Loucy (cell line): ENCODE results near the gene ABAT.

Experiments used
- H2AFZ ChIP-seq: fragments of 200-600 bp; sonication (generic); 2 replicates; pipeline ENCODE4 v1.6.0; 2016; ENCODE audit warnings: antibody characterized with exemption, mild to moderate bottlenecking, low read length, moderate library complexity
- H3F3A ChIP-seq: fragments of 200-600 bp; 2 replicates; pipeline ENCODE4 v1.6.0; 2016; ENCODE audit warnings: antibody characterized with exemption, low read depth, mild to moderate bottlenecking
- H3K27me3 ChIP-seq: fragments of 200-600 bp; sonication (generic); 2 replicates; pipeline ENCODE4 v1.6.1; 2014; ENCODE audit warnings: low read length, mild to moderate bottlenecking; ENCODE audit not compliant: insufficient read depth, poor library complexity, severe bottlenecking
- H3K36me3 ChIP-seq: fragments of 200-600 bp; sonication (generic); 2 replicates; pipeline ENCODE4 v1.6.1; 2016; ENCODE audit warnings: low read length; ENCODE audit not compliant: insufficient read depth
- H3K4me1 ChIP-seq: fragments of 200-600 bp; sonication (generic); 2 replicates; pipeline ENCODE4 v1.5.1; 2014; ENCODE audit warnings: low read length, mild to moderate bottlenecking; ENCODE audit not compliant: insufficient read depth, poor library complexity, severe bottlenecking
- H3K4me2 ChIP-seq: fragments of 200-600 bp; sonication (generic); 2 replicates; pipeline ENCODE4 v1.6.0; 2014; ENCODE audit warnings: antibody characterized with exemption, low read length, low read depth, mild to moderate bottlenecking; ENCODE audit not compliant: poor library complexity, severe bottlenecking
- H3K4me3 ChIP-seq: fragments of 200-600 bp; sonication (generic); 2 replicates; pipeline ENCODE4 v1.5.1; 2014; ENCODE audit warnings: low read length, mild to moderate bottlenecking, mixed read lengths; ENCODE audit not compliant: poor library complexity, severe bottlenecking
- H3K79me2 ChIP-seq: fragments of 200-600 bp; sonication (generic); 2 replicates; pipeline ENCODE4 v1.6.1; 2014; ENCODE audit warnings: low read length; ENCODE audit not compliant: insufficient read depth
- H3K9ac ChIP-seq: fragments of 200-600 bp; sonication (generic); 2 replicates; pipeline ENCODE4 v1.6.0; 2014; ENCODE audit warnings: mild to moderate bottlenecking, low read depth, low read length, moderate library complexity; ENCODE audit not compliant: poor library complexity, severe bottlenecking
- H3K9me2 ChIP-seq: fragments of 200-600 bp; sonication (generic); replicated peaks from 2 replicates; pipeline ENCODE4 v1.6.1; 2016; ENCODE audit warnings: low read depth, low read length, mixed read lengths
- H3K9me3 ChIP-seq: fragments of 200-600 bp; sonication (generic); 2 replicates; pipeline ENCODE4 v1.6.1; 2014; ENCODE audit warnings: mild to moderate bottlenecking, antibody characterized with exemption, low read length, low read depth; ENCODE audit not compliant: insufficient read depth
- H4K20me1 ChIP-seq: fragments of 200-600 bp; sonication (generic); 2 replicates; pipeline ENCODE4 v1.6.0; 2014; ENCODE audit warnings: antibody characterized with exemption, low read length, mild to moderate bottlenecking; ENCODE audit not compliant: insufficient read depth, poor library complexity, severe bottlenecking
- CTCF ChIP-seq: fragments of 200-600 bp; sonication (generic); conservative IDR thresholded peaks from 2 replicates; pipeline ENCODE4 v1.5.1; 2014; ENCODE audit warnings: mild to moderate bottlenecking, antibody characterized with exemption, low read length
- EZH2phosphoT487 ChIP-seq: fragments of 200-600 bp; IDR thresholded peaks from 2 replicates; pipeline ENCODE4 v1.6.1; 2018; ENCODE audit warnings: antibody characterized with exemption, mild to moderate bottlenecking, moderate library complexity, borderline replicate concordance

Gene ABAT

GRCh38 chr16:8760021-8760420, 85.6 kb downstream of the ABAT start:
- Histone ChIP-seq H3K4me1 (no peaks in the 10 kb centered on the region), H3K9me3 (no peaks in the 10 kb centered on the region), H3K79me2 (no peaks in the 10 kb centered on the region), H3K4me2 (no peak overlapping the region), H3K9me2 (no peaks in the 10 kb centered on the region), H3K27me3 (no peaks in the 10 kb centered on the region), H3K4me3 (no peak overlapping the region), H3F3A (no peaks in the 10 kb centered on the region), H3K9ac (no peak overlapping the region), H4K20me1 (no peaks in the 10 kb centered on the region), H3K36me3 (no peaks in the 10 kb centered on the region), H2AFZ (no peak overlapping the region)
- no peak for TF ChIP-seq EZH2phosphoT487
- TF ChIP-seq CTCF, result no peak

GRCh38 chr16:8761078-8761477, 86.7 kb downstream of the ABAT start:
- Histone ChIP-seq H3K9ac (no peak overlapping the region), H3K4me1 (no peaks in the 10 kb centered on the region), H3K4me3 (no peak overlapping the region), H3K36me3 (no peaks in the 10 kb centered on the region), H3F3A (no peaks in the 10 kb centered on the region), H3K79me2 (no peaks in the 10 kb centered on the region), H3K9me2 (no peaks in the 10 kb centered on the region), H4K20me1 (no peaks in the 10 kb centered on the region), H2AFZ (no peak overlapping the region), H3K27me3 (no peaks in the 10 kb centered on the region), H3K9me3 (no peaks in the 10 kb centered on the region), H3K4me2 (no peak overlapping the region)
- no peak for TF ChIP-seq EZH2phosphoT487

- Histone ChIP-seq H3K9me3 (no peaks in the 10 kb centered on the region), H2AFZ (no peak overlapping the region), H3K4me1 (no peaks in the 10 kb centered on the region), H3K79me2 (no peaks in the 10 kb centered on the region), H3K9me2 (no peaks in the 10 kb centered on the region), H4K20me1 (no peaks in the 10 kb centered on the region), H3K27me3 (no peaks in the 10 kb centered on the region), H3K4me3 (no peak overlapping the region), H3K36me3 (no peaks in the 10 kb centered on the region), H3F3A (no peaks in the 10 kb centered on the region), H3K9ac (no peak overlapping the region), H3K4me2 (no peak overlapping the region)
- TF ChIP-seq CTCF (no peak), EZH2phosphoT487 (no peak)
Measured at GRCh38 chr16:8762254-8762653, 87.8 kb downstream of the ABAT start.

GRCh38 chr16:8763083-8763482, 88.7 kb downstream of the ABAT start:
- no peak overlapping the region for H3K4me2 ChIP-seq
- no peaks in the 10 kb centered on the region for H3K27me3 ChIP-seq
- no peak overlapping the region for H3K9ac ChIP-seq
- H3K9me3 ChIP-seq, result no peaks in the 10 kb centered on the region
- H3K36me3 ChIP-seq, result no peaks in the 10 kb centered on the region
- TF ChIP-seq EZH2phosphoT487, result no peak
- no peak for TF ChIP-seq CTCF
- H3K4me1 ChIP-seq, result no peaks in the 10 kb centered on the region
- no peak overlapping the region for H2AFZ ChIP-seq
- no peak overlapping the region for H3K4me3 ChIP-seq
- H3F3A ChIP-seq, result no peaks in the 10 kb centered on the region
- H3K79me2 ChIP-seq, result no peaks in the 10 kb centered on the region
- no peaks in the 10 kb centered on the region for H3K9me2 ChIP-seq
- no peaks in the 10 kb centered on the region for H4K20me1 ChIP-seq
